ENCODE data around the gene ABCA4. TPM values are rescaled to one million over a fixed set of nuclear protein-coding genes. Genes with fewer than 3 reads are reported as not detected.
A peak's percentile ranks its signal among the peaks of the same experiment; 100 is the strongest.

The ABCA4 gene
- total and polyA plus RNA-seq, 4 experiments from 2014 or later: not detected

DNA sequence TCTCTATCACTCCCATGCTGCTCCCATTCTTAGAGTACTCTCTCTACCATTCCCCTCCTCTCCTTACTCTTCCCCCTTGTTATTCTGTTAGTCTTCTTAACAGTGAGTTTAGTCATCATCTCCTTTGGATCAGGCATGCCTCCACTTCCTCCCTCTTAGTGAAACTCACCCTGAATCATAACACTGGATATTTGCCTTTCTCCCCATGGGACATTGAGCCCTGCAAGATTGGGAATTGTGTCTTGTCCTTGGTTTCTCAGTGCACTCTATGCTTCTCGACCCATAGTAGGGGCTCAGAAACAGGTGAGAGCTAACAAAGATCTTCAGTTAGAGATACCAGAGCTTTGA lies 143.4 kb downstream of the ABCA4 start:
- no peak overlapping the region for H3K4me3 ChIP-seq (ENCODE audit: low read length in 2 of 2)
- no peaks in the 10 kb centered on the region for H3K9me3 ChIP-seq (ENCODE audit: control insufficient read depth in 1 of 2, low read length in 2 of 2)
- H3K27ac ChIP-seq (ENCODE audit: low read depth, low read length): no peak overlapping the region
- ChIA-PET CTCF (ENCODE audit: partially characterized antibody) (no interaction called here), POLR2A (ENCODE audit: partially characterized antibody) (no interaction called here)
- DNase-seq: no peak
- no peaks in the 10 kb centered on the region for H3K4me1 ChIP-seq (ENCODE audit: insufficient read depth, low read length)
- no peaks in the 10 kb centered on the region for H3K36me3 ChIP-seq (ENCODE audit: insufficient read depth, low read length)
- H3K27me3 Mint-ChIP-seq: peaks cover 0 to 2% of the 10 kb centered on the region in 2 donors
- H3K27me3 ChIP-seq (ENCODE audit: insufficient read depth, low read length): no peaks in the 10 kb centered on the region
- no peaks in the 10 kb centered on the region for H3K4me1 Mint-ChIP-seq
- peak overlapping the region in 1 of 7 donors; percentile 34 for H3K27ac Mint-ChIP-seq
- H3K4me3 Mint-ChIP-seq: no peak overlapping the region
- no peaks in the 10 kb centered on the region for H3K36me3 Mint-ChIP-seq
- intact Hi-C loops (cut with micrococcal nuclease): no loop called here
- peaks cover 0 to 3% (median 0%) of the 10 kb centered on the region in 8 donors for H3K9me3 Mint-ChIP-seq

DNA sequence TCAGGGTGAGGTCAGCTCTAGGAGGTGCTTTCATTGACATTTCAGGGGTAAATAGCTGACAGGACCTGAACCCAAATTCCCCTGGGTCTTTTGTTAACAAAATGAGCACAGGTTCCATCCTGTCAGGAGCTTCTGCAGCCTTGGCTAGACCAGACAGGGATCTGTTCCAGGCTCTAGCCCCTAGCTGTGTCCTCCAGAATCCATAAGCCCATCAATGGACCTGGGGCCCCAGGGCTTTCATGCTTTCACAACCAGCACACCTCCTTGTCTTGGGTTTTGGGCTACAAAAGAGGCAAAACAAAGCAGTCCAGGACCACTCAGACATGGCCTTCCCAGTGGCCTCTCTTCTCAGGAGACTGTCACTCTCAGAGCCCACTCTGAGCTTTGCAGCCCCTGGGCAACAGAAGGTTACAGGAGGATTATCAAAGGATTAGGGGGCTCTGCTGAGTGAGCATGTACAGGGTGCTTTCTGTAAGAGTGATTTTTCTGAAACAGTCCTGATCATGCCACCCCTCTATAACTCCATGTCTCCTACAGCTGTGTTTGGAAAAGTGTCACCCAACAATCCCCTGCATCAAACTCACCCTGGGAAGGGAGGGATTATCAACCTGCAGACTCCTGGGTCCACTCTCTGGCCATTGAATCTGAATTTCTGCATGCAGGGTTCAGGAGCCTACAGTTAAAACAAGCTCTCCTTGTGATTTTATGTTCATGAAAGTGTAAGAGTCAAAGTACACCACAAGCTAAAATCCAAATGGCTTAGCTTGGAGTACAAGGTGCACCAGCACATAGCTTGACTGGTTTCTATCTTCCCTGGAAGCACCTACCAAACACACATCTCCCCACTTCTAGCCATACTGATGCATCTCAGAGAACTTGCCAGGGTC lies 144.0 kb downstream of the ABCA4 start:
- Histone ChIP-seq H3K9me3 (ENCODE audit: control insufficient read depth in 1 of 2, low read length in 2 of 2) (no peaks in the 10 kb centered on the region), H3K4me1 (ENCODE audit: insufficient read depth, low read length) (no peaks in the 10 kb centered on the region), H3K27me3 (ENCODE audit: insufficient read depth, low read length) (no peaks in the 10 kb centered on the region), H3K27ac (ENCODE audit: low read depth, low read length) (no peak overlapping the region), H3K36me3 (ENCODE audit: insufficient read depth, low read length) (no peaks in the 10 kb centered on the region), H3K4me3 (ENCODE audit: low read length in 2 of 2) (no peak overlapping the region)
- H3K27me3 Mint-ChIP-seq: peaks cover 0 to 2% of the 10 kb centered on the region in 2 donors
- no peaks in the 10 kb centered on the region for H3K36me3 Mint-ChIP-seq
- H3K9me3 Mint-ChIP-seq: peaks cover 0 to 3% (median 0%) of the 10 kb centered on the region in 8 donors
- no peak overlapping the region for H3K27ac Mint-ChIP-seq
- CTCF ChIA-PET (ENCODE audit: partially characterized antibody): interaction anchor here (0.6 kb wide), 1 partner anchor 11 kb away, joined by 4 read pairs; no protein-coding TSS in a partner anchor
- DNase-seq: no peak
- H3K4me1 Mint-ChIP-seq: no peaks in the 10 kb centered on the region
- POLR2A ChIA-PET (ENCODE audit: partially characterized antibody): no interaction called here
- intact Hi-C loops (cut with micrococcal nuclease): no loop called here
- no peak overlapping the region for H3K4me3 Mint-ChIP-seq

DNA sequence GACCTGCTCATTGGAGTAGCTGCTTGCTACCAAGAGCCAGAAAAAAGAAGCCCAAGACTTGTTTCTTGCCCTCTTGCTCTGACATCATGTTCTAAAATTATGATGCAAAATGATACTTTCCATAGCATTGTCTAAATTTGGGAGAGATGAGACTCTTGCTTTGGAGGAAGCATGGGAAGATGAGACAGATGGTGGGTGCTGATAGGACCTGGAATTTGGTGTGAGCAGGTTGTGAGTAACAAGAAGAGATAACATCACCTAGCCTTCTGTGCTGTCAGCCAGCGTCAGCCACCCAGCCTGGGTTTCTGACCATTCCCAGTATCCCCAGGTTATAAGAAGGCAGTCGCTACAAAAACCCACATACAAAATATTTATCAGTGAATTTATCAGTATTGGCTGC lies 144.7 kb downstream of the ABCA4 start:
- H3K27me3 Mint-ChIP-seq: peaks cover 0 to 2% of the 10 kb centered on the region in 2 donors
- no peaks in the 10 kb centered on the region for H3K4me1 Mint-ChIP-seq
- Histone ChIP-seq H3K4me1 (ENCODE audit: insufficient read depth, low read length) (no peaks in the 10 kb centered on the region), H3K27me3 (ENCODE audit: insufficient read depth, low read length) (no peaks in the 10 kb centered on the region), H3K36me3 (ENCODE audit: insufficient read depth, low read length) (no peaks in the 10 kb centered on the region), H3K27ac (ENCODE audit: low read depth, low read length) (no peak overlapping the region), H3K4me3 (ENCODE audit: low read length in 2 of 2) (no peak overlapping the region), H3K9me3 (ENCODE audit: control insufficient read depth in 1 of 2, low read length in 2 of 2) (no peaks in the 10 kb centered on the region)
- intact Hi-C loops (cut with micrococcal nuclease): no loop called here
- ChIA-PET CTCF (ENCODE audit: partially characterized antibody) (no interaction called here), POLR2A (ENCODE audit: partially characterized antibody) (no interaction called here)
- no peaks in the 10 kb centered on the region for H3K36me3 Mint-ChIP-seq
- no peak overlapping the region for H3K27ac Mint-ChIP-seq
- H3K4me3 Mint-ChIP-seq: no peak overlapping the region
- no peak for DNase-seq
- H3K9me3 Mint-ChIP-seq: peaks cover 0 to 3% (median 0%) of the 10 kb centered on the region in 8 donors

DNA sequence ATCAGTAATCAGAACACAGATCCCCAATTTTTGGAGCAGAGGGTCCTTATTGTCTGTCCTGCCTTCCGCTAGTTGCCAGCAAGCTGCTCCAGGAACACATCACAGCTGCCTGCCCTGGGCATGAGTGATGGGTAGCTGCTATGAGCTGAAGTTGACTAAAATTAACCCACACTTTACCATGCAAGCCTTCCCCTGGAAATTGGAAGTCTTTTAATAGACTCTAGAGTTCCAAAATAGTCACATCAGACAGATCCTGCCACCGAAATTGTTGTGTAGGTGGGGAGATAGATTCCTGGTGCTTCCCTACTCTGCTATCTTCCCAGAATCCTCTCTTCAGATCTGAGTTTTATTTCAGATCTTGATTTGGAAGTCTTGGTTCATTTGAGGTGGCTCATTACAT lies 148.6 kb downstream of the ABCA4 start:
- H3K4me1 ChIP-seq (ENCODE audit: insufficient read depth, low read length): no peaks in the 10 kb centered on the region
- no peak for DNase-seq
- H3K27ac Mint-ChIP-seq: no peak overlapping the region
- H3K4me3 Mint-ChIP-seq: no peak overlapping the region
- H3K4me3 ChIP-seq (ENCODE audit: low read length in 2 of 2): no peak overlapping the region
- no peaks in the 10 kb centered on the region for H3K27me3 ChIP-seq (ENCODE audit: insufficient read depth, low read length)
- intact Hi-C loops (cut with micrococcal nuclease): no loop called here
- ChIA-PET CTCF (ENCODE audit: partially characterized antibody) (no interaction called here), POLR2A (ENCODE audit: partially characterized antibody) (no interaction called here)
- H3K9me3 Mint-ChIP-seq: no peaks in the 10 kb centered on the region
- no peak overlapping the region for H3K27ac ChIP-seq (ENCODE audit: low read depth, low read length)
- H3K27me3 Mint-ChIP-seq: no peaks in the 10 kb centered on the region
- no peaks in the 10 kb centered on the region for H3K36me3 ChIP-seq (ENCODE audit: insufficient read depth, low read length)
- no peaks in the 10 kb centered on the region for H3K36me3 Mint-ChIP-seq
- no peaks in the 10 kb centered on the region for H3K9me3 ChIP-seq (ENCODE audit: control insufficient read depth in 1 of 2, low read length in 2 of 2)
- no peaks in the 10 kb centered on the region for H3K4me1 Mint-ChIP-seq

DNA sequence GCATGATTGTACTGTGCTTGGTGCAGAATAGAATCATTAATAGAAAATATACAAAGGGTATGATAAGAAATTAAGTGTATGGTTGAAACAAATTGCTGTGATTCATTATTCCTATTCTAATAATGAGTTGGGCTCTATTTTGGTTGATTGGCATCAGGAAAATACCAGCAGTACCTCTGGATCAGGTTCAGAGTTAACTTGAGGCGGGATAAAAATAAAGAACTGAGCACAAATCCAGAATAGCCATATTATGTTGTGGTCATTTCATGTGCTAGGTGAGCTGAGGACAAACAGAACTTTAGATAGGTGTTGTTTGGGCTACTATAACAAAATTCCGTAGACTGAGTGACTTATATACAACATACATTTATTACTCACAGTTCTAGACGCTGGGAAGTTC lies 151.1 kb downstream of the ABCA4 start:
- no peaks in the 10 kb centered on the region for H3K36me3 Mint-ChIP-seq
- no peaks in the 10 kb centered on the region for H3K4me1 ChIP-seq (ENCODE audit: insufficient read depth, low read length)
- H3K36me3 ChIP-seq (ENCODE audit: insufficient read depth, low read length): no peaks in the 10 kb centered on the region
- H3K4me3 ChIP-seq (ENCODE audit: low read length in 2 of 2): no peak overlapping the region
- POLR2A ChIA-PET (ENCODE audit: partially characterized antibody): no interaction called here
- no peaks in the 10 kb centered on the region for H3K9me3 Mint-ChIP-seq
- no peak overlapping the region for H3K4me3 Mint-ChIP-seq
- CTCF ChIA-PET (ENCODE audit: partially characterized antibody): no interaction called here
- no peak overlapping the region for H3K27ac Mint-ChIP-seq
- no peak overlapping the region for H3K27ac ChIP-seq (ENCODE audit: low read depth, low read length)
- H3K27me3 ChIP-seq (ENCODE audit: insufficient read depth, low read length): no peaks in the 10 kb centered on the region
- no peak for DNase-seq
- no peaks in the 10 kb centered on the region for H3K27me3 Mint-ChIP-seq
- no peaks in the 10 kb centered on the region for H3K9me3 ChIP-seq (ENCODE audit: control insufficient read depth in 1 of 2, low read length in 2 of 2)
- intact Hi-C loops (cut with micrococcal nuclease): no loop called here
- no peaks in the 10 kb centered on the region for H3K4me1 Mint-ChIP-seq

DNA sequence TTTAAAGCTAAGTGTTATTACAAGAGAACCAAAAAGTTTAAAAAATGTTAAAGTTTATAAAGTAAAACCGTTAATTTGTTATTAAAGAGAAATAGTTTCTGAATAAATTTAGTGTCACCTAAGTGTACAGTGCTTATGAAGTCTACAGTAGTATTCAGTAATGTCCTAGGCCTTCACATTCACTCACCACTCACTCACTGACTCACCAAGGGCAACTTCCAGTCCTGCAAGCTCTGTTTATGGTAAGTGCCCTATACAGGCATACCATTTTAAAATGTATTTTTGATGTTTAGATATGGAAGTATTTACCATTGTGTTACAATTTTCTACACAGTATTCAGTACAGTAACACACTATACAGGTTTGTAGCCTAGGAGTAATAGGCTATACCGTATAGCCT lies 151.6 kb downstream of the ABCA4 start:
- Histone ChIP-seq H3K4me1 (ENCODE audit: insufficient read depth, low read length) (no peaks in the 10 kb centered on the region), H3K27ac (ENCODE audit: low read depth, low read length) (no peak overlapping the region), H3K27me3 (ENCODE audit: insufficient read depth, low read length) (no peaks in the 10 kb centered on the region), H3K4me3 (ENCODE audit: low read length in 2 of 2) (no peak overlapping the region), H3K9me3 (ENCODE audit: control insufficient read depth in 1 of 2, low read length in 2 of 2) (no peaks in the 10 kb centered on the region), H3K36me3 (ENCODE audit: insufficient read depth, low read length) (no peaks in the 10 kb centered on the region)
- Mint-ChIP-seq H3K27ac (no peak overlapping the region), H3K9me3 (no peaks in the 10 kb centered on the region), H3K4me1 (no peaks in the 10 kb centered on the region), H3K4me3 (no peak overlapping the region), H3K27me3 (no peaks in the 10 kb centered on the region), H3K36me3 (no peaks in the 10 kb centered on the region)
- intact Hi-C loops (cut with micrococcal nuclease): no loop called here
- ChIA-PET CTCF (ENCODE audit: partially characterized antibody) (no interaction called here), POLR2A (ENCODE audit: partially characterized antibody) (no interaction called here)
- no peak for DNase-seq

DNA sequence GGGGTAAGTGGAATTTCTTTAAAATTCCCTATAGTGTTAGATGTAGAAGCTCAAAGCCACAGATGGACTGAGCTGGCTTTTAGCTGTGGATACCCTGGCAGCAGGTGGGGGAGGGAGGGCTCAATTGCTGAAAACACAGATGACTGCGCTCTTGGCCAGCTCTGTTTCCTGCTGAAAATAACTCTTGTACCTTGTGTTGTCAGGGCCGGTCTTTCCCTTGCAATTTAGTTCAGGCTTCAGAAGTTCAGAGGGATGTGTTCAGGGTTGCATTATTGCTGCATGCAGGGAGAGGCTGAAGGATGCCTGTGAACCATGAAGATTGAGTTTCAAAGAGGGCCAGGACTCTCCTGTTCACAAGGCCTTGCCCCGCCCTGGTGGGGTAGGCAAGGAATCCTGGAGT lies 153.6 kb downstream of the ABCA4 start:
- intact Hi-C loops (cut with micrococcal nuclease): no loop called here
- Histone ChIP-seq H3K27ac (ENCODE audit: low read depth, low read length) (no peak overlapping the region), H3K27me3 (ENCODE audit: insufficient read depth, low read length) (no peaks in the 10 kb centered on the region), H3K36me3 (ENCODE audit: insufficient read depth, low read length) (no peaks in the 10 kb centered on the region), H3K4me1 (ENCODE audit: insufficient read depth, low read length) (no peaks in the 10 kb centered on the region), H3K9me3 (ENCODE audit: control insufficient read depth in 1 of 2, low read length in 2 of 2) (no peaks in the 10 kb centered on the region), H3K4me3 (ENCODE audit: low read length in 2 of 2) (no peak overlapping the region)
- no peak overlapping the region for H3K27ac Mint-ChIP-seq
- no peaks in the 10 kb centered on the region for H3K27me3 Mint-ChIP-seq
- no peaks in the 10 kb centered on the region for H3K36me3 Mint-ChIP-seq
- POLR2A ChIA-PET (ENCODE audit: partially characterized antibody): no interaction called here
- DNase-seq: no peak
- CTCF ChIA-PET (ENCODE audit: partially characterized antibody): no interaction called here
- no peaks in the 10 kb centered on the region for H3K9me3 Mint-ChIP-seq
- no peaks in the 10 kb centered on the region for H3K4me1 Mint-ChIP-seq
- H3K4me3 Mint-ChIP-seq: no peak overlapping the region
